ENCODE data around the gene CAMK1D.

DNA sequence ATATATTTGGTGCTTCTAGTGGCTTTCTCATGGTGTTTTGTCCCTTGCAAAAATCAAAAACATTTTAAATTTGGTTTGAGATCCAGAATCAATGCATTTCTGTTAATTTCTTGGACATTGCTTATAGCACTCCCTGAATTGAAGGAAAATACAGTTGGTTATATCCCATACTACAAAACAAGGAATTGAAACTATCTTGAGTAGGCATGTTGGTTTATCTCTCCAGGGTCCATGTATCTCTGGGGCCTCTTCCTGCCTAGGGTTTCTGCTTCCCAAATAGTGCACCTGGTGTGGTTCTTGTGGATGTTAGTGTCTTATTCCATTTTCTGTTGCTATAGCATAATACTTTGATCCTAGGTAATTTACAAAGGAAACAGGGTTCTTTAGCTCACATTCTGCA, 212.4 kb downstream of the CAMK1D start:
- TF ChIP-seq, protein P1, sequence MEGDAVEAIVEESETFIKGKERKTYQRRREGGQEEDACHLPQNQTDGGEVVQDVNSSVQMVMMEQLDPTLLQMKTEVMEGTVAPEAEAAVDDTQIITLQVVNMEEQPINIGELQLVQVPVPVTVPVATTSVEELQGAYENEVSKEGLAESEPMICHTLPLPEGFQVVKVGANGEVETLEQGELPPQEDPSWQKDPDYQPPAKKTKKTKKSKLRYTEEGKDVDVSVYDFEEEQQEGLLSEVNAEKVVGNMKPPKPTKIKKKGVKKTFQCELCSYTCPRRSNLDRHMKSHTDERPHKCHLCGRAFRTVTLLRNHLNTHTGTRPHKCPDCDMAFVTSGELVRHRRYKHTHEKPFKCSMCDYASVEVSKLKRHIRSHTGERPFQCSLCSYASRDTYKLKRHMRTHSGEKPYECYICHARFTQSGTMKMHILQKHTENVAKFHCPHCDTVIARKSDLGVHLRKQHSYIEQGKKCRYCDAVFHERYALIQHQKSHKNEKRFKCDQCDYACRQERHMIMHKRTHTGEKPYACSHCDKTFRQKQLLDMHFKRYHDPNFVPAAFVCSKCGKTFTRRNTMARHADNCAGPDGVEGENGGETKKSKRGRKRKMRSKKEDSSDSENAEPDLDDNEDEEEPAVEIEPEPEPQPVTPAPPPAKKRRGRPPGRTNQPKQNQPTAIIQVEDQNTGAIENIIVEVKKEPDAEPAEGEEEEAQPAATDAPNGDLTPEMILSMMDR (IDR thresholded peaks at IDR 0.05 in 4 of 5, conservative IDR thresholded peaks at IDR 0.05 in 1 of 5) = no peak
- TF ChIP-seq POLR2A (IDR thresholded peaks at IDR 0.05) = no peak

Data from gastrocnemius medialis (tissue), 4 donors.